Left ventricle myocardium inferior (tissue), 1 donor: Measurements from ENCODE around the gene MT1F. TPM values are rescaled to one million over a fixed set of nuclear protein-coding genes. Genes with fewer than 3 reads are reported as not detected.

ENCODE experiments used
- DNase-seq: peaks from one replicate; pipeline ENCODE4 v3.0.0-alpha.2; 2020
- H3K27ac ChIP-seq: fragments of 200-600 bp; replicated peaks from 2 replicates; pipeline ENCODE4 v1.8.0; 2021
- H3K27me3 ChIP-seq: fragments of 200-600 bp; 2 replicates; pipeline ENCODE4 v1.8.0; 2021; ENCODE audit warnings: low read depth
- H3K36me3 ChIP-seq: fragments of 200-600 bp; 2 replicates; pipeline ENCODE4 v1.8.0; 2021
- H3K4me1 ChIP-seq: fragments of 200-600 bp; 2 replicates; pipeline ENCODE4 v1.8.0; 2021
- H3K4me3 ChIP-seq: fragments of 200-600 bp; 2 replicates; pipeline ENCODE4 v1.8.0; 2021; ENCODE audit warnings: mild to moderate bottlenecking, moderate library complexity
- H3K9me3 ChIP-seq: fragments of 200-600 bp; replicated peaks from 2 replicates; pipeline ENCODE4 v1.8.0; 2021
- intact Hi-C: fragments of 100-400 bp; cut with micrococcal nuclease; formaldehyde crosslinking; loops from one replicate; pipeline ENCODE4 v1.11.0; 2022
- total RNA-seq: library from RNA; stranded (reverse); fragmentation: NEBNext Ultra II Directional; extraction: Animal tissue kit (Norgen Biotek cat#: 25700); gene quantifications from one replicate; pipeline ENCODE4 v1.2.1, GENCODE V29; 2021
- TF ChIP-seq, protein P1 (sequence below): fragments of 200-600 bp; IDR thresholded peaks from 2 replicates; pipeline ENCODE4 v1.8.0; 2021; ENCODE audit warnings: antibody characterized with exemption, mild to moderate bottlenecking, borderline replicate concordance
- donor health status: DM: no; HTN: yes; CAD: no; lungs with severe emphysema.

MT1F gene
- total RNA-seq, 1 donor from 2014 or later, result 0.85 TPM

DNA sequence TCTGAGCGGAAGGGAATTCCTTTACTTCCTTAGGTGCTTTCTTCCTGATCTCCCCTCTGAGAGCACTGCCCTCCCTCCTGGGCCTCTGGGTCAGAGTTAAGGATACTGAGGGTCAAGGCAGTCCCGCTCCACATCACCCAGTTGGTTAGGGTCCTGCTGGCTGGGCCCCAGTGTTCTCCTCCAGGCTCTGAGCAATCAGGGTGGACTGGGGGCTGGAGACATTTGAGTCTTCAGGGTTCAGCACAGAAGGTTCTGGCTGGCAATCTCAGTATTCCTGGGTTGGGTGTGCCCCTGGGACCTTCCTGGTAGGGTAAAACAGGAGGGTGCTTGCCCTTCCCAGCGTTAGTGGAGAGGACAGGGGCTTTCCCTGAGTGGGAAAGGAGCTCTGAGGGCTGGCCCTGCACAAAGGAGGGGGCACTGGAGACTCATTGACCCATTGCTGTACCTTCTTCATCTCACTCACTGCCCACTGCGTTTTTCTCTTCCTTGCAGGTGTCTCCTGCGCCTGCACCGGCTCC lies 24.9 kb upstream of the MT1F start:
- intact Hi-C loops, result no loop called here
- Histone ChIP-seq H3K4me3 (peak overlapping the region; percentile 69), H3K27ac (peak overlapping the region; percentile 84), H3K9me3 (no peaks in the 10 kb centered on the region), H3K36me3 (no peaks in the 10 kb centered on the region), H3K4me1 (peaks cover 30% of the 10 kb centered on the region), H3K27me3 (peaks cover 42% of the 10 kb centered on the region)
- no peak for DNase-seq
- TF ChIP-seq, protein P1, sequence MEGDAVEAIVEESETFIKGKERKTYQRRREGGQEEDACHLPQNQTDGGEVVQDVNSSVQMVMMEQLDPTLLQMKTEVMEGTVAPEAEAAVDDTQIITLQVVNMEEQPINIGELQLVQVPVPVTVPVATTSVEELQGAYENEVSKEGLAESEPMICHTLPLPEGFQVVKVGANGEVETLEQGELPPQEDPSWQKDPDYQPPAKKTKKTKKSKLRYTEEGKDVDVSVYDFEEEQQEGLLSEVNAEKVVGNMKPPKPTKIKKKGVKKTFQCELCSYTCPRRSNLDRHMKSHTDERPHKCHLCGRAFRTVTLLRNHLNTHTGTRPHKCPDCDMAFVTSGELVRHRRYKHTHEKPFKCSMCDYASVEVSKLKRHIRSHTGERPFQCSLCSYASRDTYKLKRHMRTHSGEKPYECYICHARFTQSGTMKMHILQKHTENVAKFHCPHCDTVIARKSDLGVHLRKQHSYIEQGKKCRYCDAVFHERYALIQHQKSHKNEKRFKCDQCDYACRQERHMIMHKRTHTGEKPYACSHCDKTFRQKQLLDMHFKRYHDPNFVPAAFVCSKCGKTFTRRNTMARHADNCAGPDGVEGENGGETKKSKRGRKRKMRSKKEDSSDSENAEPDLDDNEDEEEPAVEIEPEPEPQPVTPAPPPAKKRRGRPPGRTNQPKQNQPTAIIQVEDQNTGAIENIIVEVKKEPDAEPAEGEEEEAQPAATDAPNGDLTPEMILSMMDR, result no peak

GRCh38 chr16:56633535-56633934 lies 24.2 kb upstream of the MT1F start:
- Histone ChIP-seq H3K27me3 (peaks cover 48% of the 10 kb centered on the region), H3K4me1 (peaks cover 36% of the 10 kb centered on the region), H3K36me3 (no peaks in the 10 kb centered on the region), H3K9me3 (no peaks in the 10 kb centered on the region), H3K27ac (peak overlapping the region; percentile 84), H3K4me3 (peak overlapping the region; percentile 69)
- intact Hi-C loops, result no loop called here
- no peak for DNase-seq
- TF ChIP-seq, protein P1, result no peak

- TF ChIP-seq, protein P1, result no peak
- Histone ChIP-seq H3K36me3 (no peaks in the 10 kb centered on the region), H3K27ac (no peak overlapping the region), H3K4me1 (peaks cover 44% of the 10 kb centered on the region), H3K4me3 (peak overlapping the region; percentile 51), H3K27me3 (peaks cover 62% of the 10 kb centered on the region), H3K9me3 (no peaks in the 10 kb centered on the region)
- intact Hi-C loops, result no loop called here
- no peak for DNase-seq
These were observed 22.9 kb upstream of the MT1F start for GRCh38 chr16:56634715-56635440.

GRCh38 chr16:56635441-56635967 lies 22.3 kb upstream of the MT1F start:
- intact Hi-C loops, result no loop called here

DNA sequence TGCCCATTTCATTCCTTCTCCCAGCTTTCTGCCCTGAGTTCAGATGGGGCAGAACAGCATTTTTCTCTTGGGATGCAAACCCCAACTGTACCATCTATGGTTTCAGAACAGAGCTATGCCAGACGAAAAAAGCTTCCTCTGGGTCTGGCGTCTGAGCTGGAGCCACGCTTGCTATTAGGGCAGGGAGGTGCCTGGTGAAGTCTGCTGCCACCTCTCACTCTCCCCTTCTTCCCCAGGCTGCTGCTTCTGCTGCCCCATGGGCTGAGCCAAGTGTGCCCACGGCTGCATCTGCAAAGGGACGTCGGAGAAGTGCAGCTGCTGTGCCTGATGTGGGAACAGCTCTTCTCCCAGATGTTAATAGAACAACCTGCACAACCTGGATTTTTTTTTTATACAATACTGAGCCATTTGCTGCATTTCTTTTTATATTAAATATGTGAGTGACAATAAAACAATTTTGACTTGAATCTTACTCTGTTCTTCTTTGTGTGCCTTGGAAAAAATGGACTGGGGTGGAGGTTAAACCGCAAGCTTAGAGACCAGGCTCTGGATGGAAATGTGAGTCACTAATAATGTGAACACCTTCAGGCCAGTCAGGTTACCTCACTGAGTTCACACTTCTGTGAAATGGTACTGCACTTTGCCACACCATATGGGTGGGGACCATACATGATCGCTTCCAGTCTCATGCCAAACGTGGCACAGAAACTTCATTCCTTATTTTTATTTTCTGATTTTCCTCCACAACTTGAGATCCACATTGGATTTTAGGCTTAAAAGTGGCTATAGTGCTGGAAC lies 20.9 kb upstream of the MT1F start:
- intact Hi-C loops, result no loop called here

More at GRCh38 chr16:56635441-56635967, 22.3 kb upstream of the MT1F start:
- H3K36me3 ChIP-seq, result no peaks in the 10 kb centered on the region
- DNase-seq, result no peak
- TF ChIP-seq, protein P1, result no peak
- H3K27ac ChIP-seq, result no peak overlapping the region
- peaks cover 44% of the 10 kb centered on the region for H3K4me1 ChIP-seq
- H3K9me3 ChIP-seq, result no peaks in the 10 kb centered on the region
- H3K27me3 ChIP-seq, result peaks cover 68% of the 10 kb centered on the region
- peak overlapping the region; percentile 51 for H3K4me3 ChIP-seq

More for the DNA sequence above, 20.9 kb upstream of the MT1F start:
- Histone ChIP-seq H3K36me3 (no peaks in the 10 kb centered on the region), H3K27ac (no peak overlapping the region), H3K27me3 (peaks cover 77% of the 10 kb centered on the region), H3K4me3 (no peak overlapping the region), H3K9me3 (no peaks in the 10 kb centered on the region), H3K4me1 (peaks cover 36% of the 10 kb centered on the region)
- TF ChIP-seq, protein P1, result no peak
- DNase-seq, result no peak
